ENCODE results near the gene STAT5B.

- no peak for TF ChIP-seq ZFP3 (CRISPR knock-in tag; IDR thresholded peaks at IDR 0.05)
- TF ChIP-seq TOX (CRISPR knock-in tag; IDR thresholded peaks at IDR 0.05; ENCODE audit: borderline replicate concordance) = no peak
- TF ChIP-seq RARB (CRISPR knock-in tag; IDR thresholded peaks at IDR 0.05) = no peak
- TF ChIP-seq CSDC2 (CRISPR knock-in tag; IDR thresholded peaks at IDR 0.05) = no peak
- no peak for TF ChIP-seq ARNTL (CRISPR knock-in tag; IDR thresholded peaks at IDR 0.05; ENCODE audit: borderline replicate concordance, low read depth)
- TF ChIP-seq ZNF8 (CRISPR knock-in tag; IDR thresholded peaks at IDR 0.05) = no peak
Measured at GRCh38 chr17:42179335-42179734, 96.9 kb downstream of the STAT5B start.

Data from SK-N-SH treated with all-trans-retinoic acid at 6 μM for 48 hours (cell line).